NCI-H187 treated with DMSO at 0.1 percent for 48 hours (cell line): ENCODE results near the gene PTPRT.

Experiments
- DNase-seq: peaks from one replicate; lab custom pipeline; 2025; lab: John Stamatoyannopoulos, UW

Gene PTPRT

GRCh38 chr20:42549496-42549895, 640.2 kb downstream of the PTPRT start:
- peak; percentile 25 for DNase-seq

DNA sequence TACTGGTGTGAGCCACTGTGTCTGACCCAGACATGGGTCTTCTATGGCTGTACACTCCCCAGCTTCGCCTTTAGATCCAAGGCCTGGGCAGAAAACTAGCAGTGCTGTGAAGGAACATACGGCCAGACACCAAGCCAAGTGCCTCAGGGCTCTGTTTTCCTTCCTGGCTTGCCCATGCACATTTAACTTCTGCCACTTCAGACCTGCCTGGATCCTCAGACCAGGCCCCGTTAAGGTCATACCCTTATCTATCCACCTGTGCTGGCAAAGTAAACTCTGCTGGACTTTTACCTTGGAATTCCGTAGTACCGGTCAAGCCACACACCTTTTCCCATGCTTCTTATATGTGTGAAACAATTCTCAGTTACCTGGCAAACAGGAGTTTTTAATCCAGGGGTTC, 644.8 kb downstream of the PTPRT start:
- no peak for DNase-seq

DNA sequence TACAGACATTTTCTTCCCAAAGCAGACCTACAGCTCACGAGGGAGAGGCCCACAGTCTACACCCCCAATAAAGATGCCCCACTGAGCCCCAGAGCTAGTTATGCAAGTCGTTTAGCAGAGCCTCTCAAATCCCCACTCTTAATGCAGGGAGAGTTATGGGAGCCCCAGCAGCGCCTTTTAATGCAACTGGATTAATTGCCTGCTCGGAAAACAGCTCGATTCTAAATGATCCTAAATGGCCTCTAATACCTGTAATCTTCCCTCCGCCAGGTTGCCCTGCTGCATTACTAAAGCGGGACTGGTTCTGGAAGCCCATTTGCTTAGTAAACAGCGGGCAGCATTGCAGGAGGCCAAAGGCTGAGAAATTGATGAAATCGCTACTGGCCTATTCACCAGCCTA, 656.9 kb downstream of the PTPRT start:
- no peak for DNase-seq

GRCh38 chr20:42531508-42531961, 658.2 kb downstream of the PTPRT start:
- DNase-seq: peak; percentile 74

DNA sequence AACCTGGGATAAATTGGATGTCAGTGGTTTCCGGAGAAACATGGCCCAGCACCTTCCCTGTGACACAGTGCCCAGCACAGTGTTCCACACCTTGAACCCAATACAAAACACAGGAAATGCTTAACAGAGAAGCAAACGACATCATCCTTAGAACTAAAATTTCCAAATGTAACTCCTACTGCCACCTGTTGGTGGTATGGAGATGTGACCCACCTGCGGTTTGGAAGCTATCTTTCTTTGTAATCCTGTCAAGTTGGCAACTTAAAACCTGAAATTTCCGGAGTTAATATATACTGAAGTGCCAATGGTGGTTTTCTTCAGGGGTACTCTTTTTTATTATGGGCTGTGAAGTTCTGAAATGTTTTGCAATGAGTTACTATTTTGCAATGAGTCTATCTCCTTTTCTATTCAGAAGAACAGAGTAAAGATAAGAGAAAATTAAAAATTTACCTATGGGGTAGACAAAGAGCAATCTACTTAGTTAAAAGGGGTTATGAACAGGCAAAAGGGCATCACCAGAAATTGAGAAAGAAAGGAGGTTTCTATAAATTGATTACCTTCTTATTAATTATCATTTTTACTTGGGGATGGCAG, 658.8 kb downstream of the PTPRT start:
- DNase-seq: peak; percentile 20

GRCh38 chr20:42530191-42530590, 659.5 kb downstream of the PTPRT start:
- no peak for DNase-seq

GRCh38 chr20:42524058-42524457, 665.6 kb downstream of the PTPRT start:
- DNase-seq: no peak

DNA sequence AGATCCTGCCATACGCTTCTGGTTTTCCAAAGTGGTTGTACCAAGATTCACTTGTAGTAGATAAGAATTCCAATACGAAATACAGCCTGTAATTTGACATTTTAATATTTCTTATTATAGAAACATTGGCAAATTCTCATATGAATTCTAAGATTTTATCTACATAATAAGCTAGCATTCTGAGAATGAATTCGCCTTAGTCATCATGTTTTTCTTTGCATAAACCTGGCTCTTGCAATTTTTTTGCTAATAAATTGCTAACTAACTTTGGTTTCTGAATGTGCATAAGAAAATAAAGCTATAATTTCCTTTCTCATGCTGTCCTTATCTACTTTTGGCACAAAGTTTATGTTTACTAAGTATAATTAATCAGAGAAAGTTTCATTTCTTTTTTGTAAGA, 673.0 kb downstream of the PTPRT start:
- no peak for DNase-seq

GRCh38 chr20:42510686-42511085, 679.0 kb downstream of the PTPRT start:
- DNase-seq: no peak

- no peak for DNase-seq
Observed at GRCh38 chr20:42507874-42508273, 681.8 kb downstream of the PTPRT start.

- DNase-seq: no peak
Observed at GRCh38 chr20:42506397-42506796, 683.3 kb downstream of the PTPRT start.

DNA sequence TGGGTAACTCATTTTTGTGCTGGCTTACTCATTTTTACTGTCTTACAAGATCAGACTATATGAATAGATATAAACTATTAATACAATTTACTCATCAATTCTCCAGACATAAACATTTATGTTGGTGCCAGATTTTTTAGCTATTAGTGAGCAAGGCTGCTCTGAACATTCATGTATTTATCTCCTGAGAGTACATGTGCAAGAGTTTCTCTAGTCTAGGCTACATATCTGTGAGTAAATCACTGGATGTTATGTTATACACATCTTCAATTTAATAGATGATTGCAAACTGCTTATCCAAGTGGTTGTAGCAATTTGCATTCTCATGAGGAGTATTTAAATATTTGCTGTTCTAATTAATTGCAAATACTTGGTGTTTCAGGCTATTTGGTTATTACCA, 687.1 kb downstream of the PTPRT start:
- no peak for DNase-seq

- DNase-seq: no peak
Observed at GRCh38 chr20:42496595-42496994, 693.1 kb downstream of the PTPRT start.

DNA sequence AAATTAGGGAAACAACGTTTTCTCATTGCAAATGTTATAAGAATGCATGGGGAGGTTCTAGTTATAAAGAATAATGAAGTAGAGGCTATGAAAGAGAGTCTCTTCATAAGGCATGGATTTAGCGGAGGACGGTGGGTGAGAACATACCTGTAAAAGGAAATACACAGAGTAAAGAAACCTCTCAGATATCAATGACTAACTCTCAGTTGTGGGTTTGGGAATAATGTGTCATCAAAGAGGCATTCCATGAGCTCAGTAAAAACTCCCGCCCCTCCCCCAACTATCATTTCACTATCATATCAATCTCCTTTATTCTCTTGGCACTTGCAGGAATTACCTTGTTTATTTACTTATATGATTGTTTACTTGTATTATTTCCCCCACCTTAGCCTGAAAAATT, 695.4 kb downstream of the PTPRT start:
- no peak for DNase-seq

GRCh38 chr20:42493001-42493400, 696.7 kb downstream of the PTPRT start:
- no peak for DNase-seq

DNA sequence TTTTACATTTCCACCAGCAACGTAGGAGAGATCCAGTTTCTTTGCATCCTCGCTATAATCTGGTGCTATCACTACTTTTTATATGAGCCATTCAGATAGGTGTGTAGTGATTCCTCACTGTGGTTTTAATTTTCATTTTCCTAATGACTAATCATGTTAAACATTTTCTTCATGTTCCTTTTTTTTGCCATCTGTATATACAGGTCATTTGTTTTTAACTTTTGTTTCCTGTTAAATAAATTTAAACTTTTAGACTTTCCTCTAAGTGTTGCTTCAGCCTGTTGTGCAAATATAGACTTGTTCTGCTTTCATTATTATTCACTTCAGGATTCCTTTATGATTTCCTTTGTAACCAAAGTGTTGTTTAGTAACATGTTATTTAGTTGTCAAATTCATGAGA, 697.4 kb downstream of the PTPRT start:
- no peak for DNase-seq

GRCh38 chr20:42485556-42485955, 704.1 kb downstream of the PTPRT start:
- DNase-seq: no peak

DNA sequence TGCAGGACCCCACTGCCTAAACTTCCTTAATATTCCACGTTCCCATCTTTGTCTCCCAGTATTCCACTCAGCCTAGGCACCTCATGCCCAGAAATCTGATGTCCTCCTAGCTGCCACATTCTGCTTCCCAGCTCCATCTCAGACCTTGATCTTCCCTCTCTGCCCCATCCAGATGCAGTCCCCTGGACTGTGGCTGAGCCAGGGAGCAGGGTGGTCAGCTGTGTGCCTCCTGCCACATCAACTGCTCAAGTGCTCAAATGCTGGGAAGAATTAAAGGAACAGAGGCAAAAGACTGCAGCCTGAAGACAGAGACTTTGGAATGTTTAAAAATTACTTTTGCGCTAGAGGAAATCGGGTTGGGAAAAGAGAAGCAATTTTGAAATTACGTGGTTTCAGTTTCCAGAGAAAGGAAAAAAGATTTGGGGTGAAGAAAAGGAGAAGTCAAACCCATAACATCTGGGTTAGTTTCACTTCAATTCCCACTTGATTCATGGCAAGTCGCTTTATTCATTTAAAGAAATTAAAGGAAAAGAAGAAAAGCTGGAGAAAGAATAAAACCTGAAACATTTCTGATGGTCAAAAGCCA, 704.8 kb downstream of the PTPRT start:
- DNase-seq: no peak

GRCh38 chr20:42484335-42484734, 705.4 kb downstream of the PTPRT start:
- no peak for DNase-seq

GRCh38 chr20:42483730-42484303, 705.9 kb downstream of the PTPRT start:
- no peak for DNase-seq

GRCh38 chr20:42482808-42483207, 706.9 kb downstream of the PTPRT start:
- DNase-seq: no peak

GRCh38 chr20:42475773-42476172, 713.9 kb downstream of the PTPRT start:
- DNase-seq: no peak

DNA sequence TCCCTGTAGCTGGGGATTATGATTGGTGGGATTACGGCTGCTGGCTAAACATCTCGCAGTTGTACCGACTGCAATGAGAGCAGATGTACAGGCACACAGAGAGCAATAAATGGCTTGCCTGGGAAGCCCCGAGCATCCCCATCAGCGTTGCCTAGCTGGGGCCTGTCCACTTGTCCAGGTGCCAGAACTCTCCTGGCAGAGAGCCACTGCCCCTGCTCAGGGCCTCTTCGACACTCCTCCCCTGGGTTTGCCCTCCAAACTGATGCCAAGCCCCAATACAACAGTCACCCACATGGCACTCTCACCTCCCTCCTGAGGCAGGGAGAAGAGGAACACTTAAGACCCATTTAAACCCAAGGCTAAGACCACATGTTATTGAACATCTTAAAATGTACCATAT, 715.1 kb downstream of the PTPRT start:
- no peak for DNase-seq

DNA sequence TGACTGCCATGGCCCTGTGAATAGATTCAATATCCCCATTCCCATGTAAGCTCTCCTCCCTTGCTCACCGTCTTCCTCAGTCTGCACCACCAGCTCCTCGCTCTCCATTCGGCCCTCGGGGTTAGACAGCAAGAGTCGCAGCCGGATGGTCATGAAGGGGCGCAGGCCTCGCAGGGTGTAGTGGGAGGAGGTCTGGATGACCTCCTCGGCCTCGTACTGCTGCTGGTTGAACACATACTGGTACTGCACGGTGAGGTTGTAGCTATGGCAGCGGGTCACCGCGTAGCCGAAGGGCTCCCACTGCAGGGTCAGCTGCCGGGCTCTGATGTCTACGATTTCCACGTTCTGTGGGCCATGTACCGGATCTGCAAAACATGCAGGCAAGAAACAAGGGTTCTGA, 717.5 kb downstream of the PTPRT start:
- no peak for DNase-seq
